ENCODE data around the gene HABP4.

DNA sequence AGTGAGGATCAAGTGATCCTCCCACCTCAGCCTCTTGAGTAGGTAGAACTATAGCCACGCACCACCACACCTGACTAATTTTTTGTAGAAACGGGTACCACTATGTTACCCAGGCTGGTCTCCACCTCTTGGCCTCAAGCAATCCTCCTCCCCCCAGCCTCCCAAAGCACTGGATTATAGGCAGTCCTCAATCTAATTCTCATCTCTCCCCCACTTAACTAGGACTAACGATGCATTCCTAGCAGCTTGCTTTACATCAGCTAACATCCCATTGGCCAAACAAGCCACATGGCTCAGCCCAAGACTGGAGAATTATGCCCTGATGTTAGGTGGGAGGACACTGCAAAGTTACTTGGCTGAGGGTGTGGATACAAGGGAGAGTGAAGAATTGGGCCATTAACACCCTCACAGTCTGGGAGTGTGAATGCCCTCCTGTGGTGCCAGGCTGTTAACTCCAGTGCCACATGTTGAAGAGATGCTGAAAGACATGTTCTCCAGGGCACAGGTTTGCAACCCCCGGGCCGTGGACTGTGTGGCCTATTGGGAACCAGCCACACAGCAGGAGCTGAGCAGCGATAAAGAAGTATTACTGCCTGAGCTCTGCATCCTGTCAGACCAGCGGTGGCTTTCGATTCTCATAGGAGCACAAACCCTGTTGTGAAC lies 26.5 kb upstream of the HABP4 start:
- TF ChIP-seq, protein P1, sequence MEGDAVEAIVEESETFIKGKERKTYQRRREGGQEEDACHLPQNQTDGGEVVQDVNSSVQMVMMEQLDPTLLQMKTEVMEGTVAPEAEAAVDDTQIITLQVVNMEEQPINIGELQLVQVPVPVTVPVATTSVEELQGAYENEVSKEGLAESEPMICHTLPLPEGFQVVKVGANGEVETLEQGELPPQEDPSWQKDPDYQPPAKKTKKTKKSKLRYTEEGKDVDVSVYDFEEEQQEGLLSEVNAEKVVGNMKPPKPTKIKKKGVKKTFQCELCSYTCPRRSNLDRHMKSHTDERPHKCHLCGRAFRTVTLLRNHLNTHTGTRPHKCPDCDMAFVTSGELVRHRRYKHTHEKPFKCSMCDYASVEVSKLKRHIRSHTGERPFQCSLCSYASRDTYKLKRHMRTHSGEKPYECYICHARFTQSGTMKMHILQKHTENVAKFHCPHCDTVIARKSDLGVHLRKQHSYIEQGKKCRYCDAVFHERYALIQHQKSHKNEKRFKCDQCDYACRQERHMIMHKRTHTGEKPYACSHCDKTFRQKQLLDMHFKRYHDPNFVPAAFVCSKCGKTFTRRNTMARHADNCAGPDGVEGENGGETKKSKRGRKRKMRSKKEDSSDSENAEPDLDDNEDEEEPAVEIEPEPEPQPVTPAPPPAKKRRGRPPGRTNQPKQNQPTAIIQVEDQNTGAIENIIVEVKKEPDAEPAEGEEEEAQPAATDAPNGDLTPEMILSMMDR (IDR thresholded peaks at IDR 0.05; ENCODE audit: low read depth, low read length) = no peak
- TF ChIP-seq EZH2phosphoT487 (IDR thresholded peaks at IDR 0.05; ENCODE audit: low read depth) = no peak
